ENCODE results near the gene ZC2HC1C.

The ZC2HC1C gene

GRCh38 chr14:75047506-75047905 is 21.9 kb upstream of the ZC2HC1C start:
- no peaks in the 10 kb centered on the region for H4K20me1 ChIP-seq (ENCODE audit: low read depth, low read length)
- H3K4me3 ChIP-seq (ENCODE audit: insufficient read depth, low read length, poor library complexity, severe bottlenecking), result no peak overlapping the region
- H3F3A ChIP-seq (ENCODE audit: insufficient read depth), result peaks cover 12% of the 10 kb centered on the region
- H3K9me2 ChIP-seq (replicated peaks; ENCODE audit: insufficient read depth, low read length), result no peaks in the 10 kb centered on the region
- TF ChIP-seq EZH2phosphoT487 (conservative IDR thresholded peaks at IDR 0.05; ENCODE audit: low read length) (no peak), CTCF (IDR thresholded peaks at IDR 0.05; ENCODE audit: insufficient read depth, low read length, poor library complexity, severe bottlenecking) (no peak)
- no peak overlapping the region for H3K4me2 ChIP-seq (ENCODE audit: low read depth, low read length, poor library complexity, severe bottlenecking)
- H3K9ac ChIP-seq (ENCODE audit: low read length), result no peak overlapping the region
- H3K79me2 ChIP-seq (ENCODE audit: insufficient read depth, low read length), result peaks cover 26% of the 10 kb centered on the region; the same call in 1 of the 2 replicates
- H3K27ac ChIP-seq (ENCODE audit: low read depth, low read length), result no peak overlapping the region
- H3K9me3 ChIP-seq (ENCODE audit: insufficient read depth, low read length), result no peaks in the 10 kb centered on the region
- no peaks in the 10 kb centered on the region for H3K27me3 ChIP-seq (ENCODE audit: low read length)
- no peak overlapping the region for H2AFZ ChIP-seq (ENCODE audit: low read depth, low read length, severe bottlenecking)
- no peaks in the 10 kb centered on the region for H3K36me3 ChIP-seq (ENCODE audit: low read length)

- no peak overlapping the region for H3K4me3 ChIP-seq (ENCODE audit: insufficient read depth, low read length, poor library complexity, severe bottlenecking)
- TF ChIP-seq CTCF (IDR thresholded peaks at IDR 0.05; ENCODE audit: insufficient read depth, low read length, poor library complexity, severe bottlenecking) (no peak), EZH2phosphoT487 (conservative IDR thresholded peaks at IDR 0.05; ENCODE audit: low read length) (no peak)
- H3K4me2 ChIP-seq (ENCODE audit: low read depth, low read length, poor library complexity, severe bottlenecking), result no peak overlapping the region
- H3K79me2 ChIP-seq (ENCODE audit: insufficient read depth, low read length), result peaks cover 26% of the 10 kb centered on the region; the same call in 1 of the 2 replicates
- no peaks in the 10 kb centered on the region for H3K9me2 ChIP-seq (replicated peaks; ENCODE audit: insufficient read depth, low read length)
- H3K27me3 ChIP-seq (ENCODE audit: low read length), result no peaks in the 10 kb centered on the region
- H3K9me3 ChIP-seq (ENCODE audit: insufficient read depth, low read length), result no peaks in the 10 kb centered on the region
- no peaks in the 10 kb centered on the region for H3K36me3 ChIP-seq (ENCODE audit: low read length)
- H3F3A ChIP-seq (ENCODE audit: insufficient read depth), result peaks cover 18% of the 10 kb centered on the region
- no peaks in the 10 kb centered on the region for H4K20me1 ChIP-seq (ENCODE audit: low read depth, low read length)
- no peak overlapping the region for H3K9ac ChIP-seq (ENCODE audit: low read length)
- no peak overlapping the region for H3K27ac ChIP-seq (ENCODE audit: low read depth, low read length)
- no peak overlapping the region for H2AFZ ChIP-seq (ENCODE audit: low read depth, low read length, severe bottlenecking)
Observed at GRCh38 chr14:75048101-75048500, 21.3 kb upstream of the ZC2HC1C start.

- H3F3A ChIP-seq (ENCODE audit: insufficient read depth), result peaks cover 28% of the 10 kb centered on the region
- no peaks in the 10 kb centered on the region for H3K9me2 ChIP-seq (replicated peaks; ENCODE audit: insufficient read depth, low read length)
- peaks cover 24% of the 10 kb centered on the region; the same call in 1 of the 2 replicates for H3K79me2 ChIP-seq (ENCODE audit: insufficient read depth, low read length)
- H3K9me3 ChIP-seq (ENCODE audit: insufficient read depth, low read length), result no peaks in the 10 kb centered on the region
- no peak overlapping the region for H3K9ac ChIP-seq (ENCODE audit: low read length)
- H3K4me2 ChIP-seq (ENCODE audit: low read depth, low read length, poor library complexity, severe bottlenecking), result no peak overlapping the region
- H3K4me3 ChIP-seq (ENCODE audit: insufficient read depth, low read length, poor library complexity, severe bottlenecking), result no peak overlapping the region
- H2AFZ ChIP-seq (ENCODE audit: low read depth, low read length, severe bottlenecking), result no peak overlapping the region
- no peaks in the 10 kb centered on the region for H3K36me3 ChIP-seq (ENCODE audit: low read length)
- TF ChIP-seq EZH2phosphoT487 (conservative IDR thresholded peaks at IDR 0.05; ENCODE audit: low read length) (no peak), CTCF (IDR thresholded peaks at IDR 0.05; ENCODE audit: insufficient read depth, low read length, poor library complexity, severe bottlenecking) (no peak)
- no peaks in the 10 kb centered on the region for H3K27me3 ChIP-seq (ENCODE audit: low read length)
- no peak overlapping the region for H3K27ac ChIP-seq (ENCODE audit: low read depth, low read length)
- no peaks in the 10 kb centered on the region for H4K20me1 ChIP-seq (ENCODE audit: low read depth, low read length)
Observed at GRCh38 chr14:75049136-75049535, 20.3 kb upstream of the ZC2HC1C start.

Data from SU-DHL-6 (cell line).